ENCODE measurements around the gene NUCKS1. TPM values are rescaled to one million over a fixed set of nuclear protein-coding genes. Genes with fewer than 3 reads are reported as not detected.

Gene NUCKS1
- total and polyA plus RNA-seq, 2 of the 8 experiments (the other 6 are each of a cell fraction or from before 2014, with no cell fraction given), result 126 to 461 TPM

DNA sequence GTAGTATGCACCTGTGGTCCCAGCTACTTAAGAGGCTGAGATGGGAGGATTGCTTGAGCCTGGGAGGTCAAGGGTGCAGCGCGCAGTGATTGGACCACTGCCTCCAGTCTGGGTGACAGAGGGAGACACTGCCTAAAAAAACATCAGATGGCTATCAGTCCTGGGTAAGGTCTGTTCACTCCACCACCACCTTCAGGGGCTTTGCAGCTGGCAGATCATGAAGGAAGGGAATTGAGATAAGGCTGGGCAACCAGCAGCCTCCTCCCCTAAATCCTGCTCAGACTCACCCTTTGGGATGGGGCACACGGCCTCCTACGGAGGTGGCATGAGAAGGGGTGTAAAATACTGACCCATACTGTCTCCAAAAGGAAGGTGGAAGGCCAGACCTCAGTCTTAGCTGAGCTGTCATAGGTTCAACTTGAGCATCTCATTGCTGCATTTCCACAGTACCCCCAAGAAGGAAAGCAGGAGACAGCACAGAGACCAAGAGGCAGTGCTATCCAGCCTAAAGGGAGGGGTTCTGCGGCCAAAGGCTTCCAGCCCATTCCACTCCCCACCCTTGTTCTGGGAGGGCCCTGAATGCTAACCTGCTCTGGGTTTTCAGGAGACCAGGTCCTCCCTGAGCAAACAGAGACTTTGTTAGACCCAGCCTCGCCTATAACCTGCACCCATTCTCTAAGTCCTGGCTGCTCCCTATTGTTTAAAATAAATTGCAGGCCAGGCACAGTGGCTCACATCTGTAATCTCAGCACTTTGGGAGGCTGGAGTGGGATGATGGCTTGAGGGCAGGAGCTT is 83.4 kb downstream of the NUCKS1 start (continued):
- TF ChIP-seq SUZ12 (IDR thresholded peaks at IDR 0.05; ENCODE audit: low read length) (no peak), FOSL1 (IDR thresholded peaks at IDR 0.05; ENCODE audit: insufficient read depth, low read depth, low read length) (no peak), RNF2 (IDR thresholded peaks at IDR 0.05; ENCODE audit: borderline replicate concordance, low read depth, low read length, missing control alignments, poor library complexity, severe bottlenecking) (no peak), YY1 (IDR thresholded peaks at IDR 0.05; ENCODE audit: low read depth, low read length) (no peak), POLR2A (IDR thresholded peaks at IDR 0.05; ENCODE audit: control extremely low read depth in 1 of 2, low read depth in 2 of 2, low read length in 2 of 2) (no peak), SP2 (IDR thresholded peaks at IDR 0.05; ENCODE audit: low read length) (no peak), ZNF274 (IDR thresholded peaks at IDR 0.05; ENCODE audit: borderline replicate concordance, extremely low read depth, low read length) (no peak), SIN3A (conservative IDR thresholded peaks at IDR 0.05 in 1 of 2, IDR thresholded peaks at IDR 0.05 in 1 of 2; ENCODE audit: low read depth in 1 of 2, low read length in 2 of 2) (no peak), CBX5 (IDR thresholded peaks at IDR 0.05; ENCODE audit: low read depth, low read length) (no peak)

Data from H1 (cell line).